ENCODE results near the gene QSOX2.

DNA sequence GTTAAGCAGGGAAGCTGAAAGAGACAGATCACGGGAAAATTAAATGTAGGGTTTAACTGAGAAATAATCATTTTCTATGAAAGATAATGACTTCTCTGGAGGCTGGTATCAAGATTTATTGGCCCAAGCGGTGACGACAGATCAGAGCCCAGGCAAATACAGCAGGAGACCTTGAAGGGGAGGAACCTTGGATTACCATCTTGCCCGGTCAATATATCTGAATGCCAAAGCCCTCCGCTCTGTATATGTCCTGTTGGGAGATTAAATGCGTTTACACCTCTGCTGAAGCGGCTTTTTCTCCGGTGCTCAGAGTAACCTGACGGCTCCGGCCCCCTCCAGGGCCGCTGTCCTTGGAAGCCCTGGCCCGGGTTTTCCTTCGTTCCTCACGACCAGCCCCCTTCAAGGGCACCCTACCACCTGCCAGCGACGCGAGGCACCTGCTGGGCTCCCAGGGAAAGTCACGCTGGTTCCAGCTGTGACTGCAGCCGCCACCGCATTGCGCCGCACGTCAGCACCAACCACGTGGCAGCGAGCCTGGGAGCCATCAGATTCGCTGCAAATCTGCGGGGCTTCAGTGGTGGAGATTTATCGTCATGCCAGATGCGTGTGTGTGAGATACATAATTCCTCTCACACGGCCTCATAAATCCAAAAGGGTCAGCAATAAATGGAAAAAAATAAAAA is 4.4 kb upstream of the QSOX2 start:
- TF ChIP-seq POLR2A (IDR thresholded peaks at IDR 0.05; ENCODE audit: low read length) (no peak), GATA1 (IDR thresholded peaks at IDR 0.05; ENCODE audit: low read depth, low read length) (no peak)
